Inferior parietal cortex (tissue), 1 donor: ENCODE results near the gene CKLF.
A peak's percentile ranks its signal among the peaks of the same experiment; 100 is the strongest.
"Not testable (repeated sequence)": the region's sequence is repeated elsewhere in the genome, so short reads cannot be mapped to it uniquely, and the experiment has no call there.

Source experiments
- DNase-seq: peaks from one replicate; pipeline ENCODE4 v3.0.0-alpha.2; 2016; ENCODE audit errors: extremely low spot score

Gene CKLF

DNA sequence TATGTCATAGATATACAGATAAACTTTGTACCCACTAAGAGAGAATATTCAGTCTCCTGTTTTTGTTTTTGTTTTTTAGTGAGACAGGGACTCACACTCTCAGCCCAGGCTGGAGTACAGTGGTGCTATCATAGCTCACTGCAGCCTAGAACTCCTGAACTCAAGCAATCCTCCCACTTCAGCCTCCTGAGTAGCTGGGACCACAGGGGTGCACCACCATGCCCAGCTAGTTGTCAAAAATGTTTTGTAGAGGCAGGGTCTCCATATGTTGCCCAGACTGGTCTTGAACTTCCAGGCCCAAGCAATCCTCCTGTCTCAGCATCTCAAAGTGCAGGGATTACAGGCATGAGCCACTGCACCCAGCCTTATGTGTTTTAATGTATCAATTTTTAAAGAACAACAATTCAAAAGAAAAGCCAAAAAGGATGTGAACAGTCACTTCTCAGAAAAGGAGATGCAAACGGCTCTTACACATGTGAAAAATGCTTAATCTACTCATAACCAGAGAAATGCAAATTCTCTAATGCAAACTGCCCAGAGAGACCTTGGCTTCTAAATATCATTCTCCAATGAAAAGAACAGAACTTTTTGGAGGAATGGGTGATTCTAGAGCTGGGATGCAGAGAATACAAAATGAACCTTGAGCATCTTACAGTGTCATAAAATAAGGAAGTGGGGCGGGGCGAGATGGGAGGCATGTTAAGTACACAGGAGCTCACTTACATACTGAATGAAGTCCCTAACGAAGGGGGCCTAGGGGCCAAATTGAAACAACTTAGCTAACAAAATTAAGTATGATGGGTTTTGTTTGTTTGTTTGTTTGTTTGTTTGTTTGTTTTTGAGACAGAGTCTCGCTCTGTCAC is 44.8 kb downstream of the CKLF start:
- no peak for DNase-seq

DNA sequence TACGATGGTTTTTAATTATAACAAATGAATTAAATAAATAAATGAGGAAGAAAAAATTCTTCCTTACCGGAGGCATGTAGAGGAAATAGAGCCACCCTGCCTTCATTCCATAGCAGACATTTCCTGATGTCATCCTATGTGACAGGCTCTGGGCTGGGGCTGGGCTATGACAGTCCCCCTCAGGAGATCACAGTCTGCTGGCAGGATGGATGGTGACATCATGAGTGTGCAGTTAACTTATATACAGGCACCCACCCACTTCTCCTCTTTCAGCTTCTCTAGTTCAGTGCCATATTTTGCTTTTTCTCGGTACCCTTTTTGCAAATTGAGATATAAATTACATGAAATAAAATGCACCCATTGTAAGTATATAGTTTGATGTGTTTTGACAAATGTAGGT is 45.7 kb downstream of the CKLF start:
- no peak for DNase-seq

DNA sequence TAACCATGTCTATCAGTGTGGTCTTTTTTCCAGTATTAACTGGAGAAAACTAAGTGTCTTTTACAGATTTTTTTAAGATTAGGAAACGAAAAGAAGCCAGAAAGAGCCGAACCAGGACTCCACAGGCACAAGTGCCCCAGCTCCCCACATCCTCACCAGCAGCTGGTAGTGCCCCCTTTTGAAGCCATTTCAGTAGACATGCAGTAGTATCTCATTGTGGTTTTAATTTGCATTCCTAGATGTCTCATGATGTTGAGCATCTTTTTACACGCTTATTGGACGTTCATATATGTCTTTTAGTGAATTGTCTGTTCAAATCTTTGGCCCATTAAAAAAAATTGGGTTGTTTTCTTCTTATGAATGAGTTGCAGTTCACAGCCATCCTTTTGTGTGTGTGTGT is 47.4 kb downstream of the CKLF start:
- no peak for DNase-seq

DNA sequence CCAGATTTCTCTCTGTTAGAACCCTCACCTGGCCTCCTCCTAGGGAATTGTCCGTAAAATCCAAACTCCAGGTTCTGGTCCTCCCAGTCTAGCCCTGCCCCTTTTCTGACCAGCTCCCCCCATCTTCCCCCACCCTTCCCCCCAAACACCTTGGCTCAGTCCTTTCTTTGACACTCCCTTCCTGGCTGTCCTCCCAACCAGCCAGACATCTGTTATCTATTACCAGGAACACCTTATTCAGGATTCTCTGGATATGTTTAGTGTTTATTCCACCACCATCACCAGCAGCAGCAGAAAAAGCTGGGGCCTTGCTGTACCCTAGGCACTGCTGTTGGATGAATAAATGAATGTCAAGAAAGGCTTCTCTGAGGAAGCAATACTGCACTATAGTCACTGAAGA is 48.1 kb downstream of the CKLF start:
- no peak for DNase-seq

DNA sequence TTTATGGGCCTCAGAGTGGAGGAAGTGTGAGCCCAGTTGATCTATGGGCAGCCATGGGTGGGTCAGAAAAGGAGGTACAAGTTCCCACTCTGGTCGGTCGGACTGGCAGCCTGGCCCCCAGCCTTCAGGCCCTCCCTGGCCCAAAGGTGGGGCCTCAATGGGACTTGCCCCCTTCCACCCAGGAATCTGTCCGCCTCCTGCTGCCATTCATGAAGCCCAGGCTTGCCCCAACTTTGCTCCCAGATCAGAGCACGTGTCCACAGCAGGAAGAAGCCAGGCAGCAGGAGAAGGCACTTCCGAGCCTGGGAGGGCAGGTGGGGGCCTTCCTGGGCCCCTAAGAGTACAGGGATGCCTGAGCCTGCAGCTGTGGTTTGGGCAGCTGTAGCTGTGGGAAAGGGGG is 49.1 kb downstream of the CKLF start:
- DNase-seq: no peak

DNA sequence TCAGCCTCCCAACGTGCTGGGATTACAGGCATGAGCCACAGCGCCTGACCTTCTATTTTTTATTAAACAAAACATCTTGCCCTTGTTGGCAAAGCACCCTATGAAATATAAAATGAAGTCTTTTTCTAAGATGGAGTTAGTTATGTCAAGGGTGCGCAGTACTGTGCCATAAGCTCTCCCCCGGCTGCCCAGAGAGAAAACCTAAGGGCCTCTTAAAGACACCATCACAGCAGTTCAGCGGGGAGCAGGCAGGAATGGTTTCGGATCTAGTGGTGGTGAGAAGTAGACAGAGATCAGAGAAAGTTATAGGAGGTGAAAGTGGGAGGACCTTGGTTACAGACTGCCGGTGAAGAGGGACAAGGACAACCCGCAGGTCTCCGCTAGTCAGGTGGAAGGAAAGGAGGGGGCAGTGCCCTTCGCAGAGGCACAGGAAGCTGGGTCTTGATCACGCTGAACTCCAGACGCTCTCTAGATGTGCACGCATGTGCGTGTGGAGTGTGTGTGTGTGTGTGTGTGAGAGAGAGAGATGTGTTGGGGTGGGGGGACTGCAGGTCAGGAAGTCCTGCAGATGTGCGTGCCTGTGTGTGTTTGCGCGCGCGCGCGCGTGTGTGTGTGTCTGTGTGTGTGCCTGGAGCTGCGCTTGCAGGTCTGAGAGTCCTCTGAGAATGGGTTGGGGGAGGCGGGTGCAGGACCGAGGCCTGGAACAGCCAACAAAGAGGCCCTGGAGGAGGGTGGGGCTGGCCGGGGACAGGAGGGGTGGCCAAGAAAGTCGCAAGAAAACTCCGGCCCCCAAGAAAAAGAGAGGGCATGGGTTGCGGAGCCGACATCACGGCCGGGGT is 51.4 kb downstream of the CKLF start:
- DNase-seq: no peak

DNA sequence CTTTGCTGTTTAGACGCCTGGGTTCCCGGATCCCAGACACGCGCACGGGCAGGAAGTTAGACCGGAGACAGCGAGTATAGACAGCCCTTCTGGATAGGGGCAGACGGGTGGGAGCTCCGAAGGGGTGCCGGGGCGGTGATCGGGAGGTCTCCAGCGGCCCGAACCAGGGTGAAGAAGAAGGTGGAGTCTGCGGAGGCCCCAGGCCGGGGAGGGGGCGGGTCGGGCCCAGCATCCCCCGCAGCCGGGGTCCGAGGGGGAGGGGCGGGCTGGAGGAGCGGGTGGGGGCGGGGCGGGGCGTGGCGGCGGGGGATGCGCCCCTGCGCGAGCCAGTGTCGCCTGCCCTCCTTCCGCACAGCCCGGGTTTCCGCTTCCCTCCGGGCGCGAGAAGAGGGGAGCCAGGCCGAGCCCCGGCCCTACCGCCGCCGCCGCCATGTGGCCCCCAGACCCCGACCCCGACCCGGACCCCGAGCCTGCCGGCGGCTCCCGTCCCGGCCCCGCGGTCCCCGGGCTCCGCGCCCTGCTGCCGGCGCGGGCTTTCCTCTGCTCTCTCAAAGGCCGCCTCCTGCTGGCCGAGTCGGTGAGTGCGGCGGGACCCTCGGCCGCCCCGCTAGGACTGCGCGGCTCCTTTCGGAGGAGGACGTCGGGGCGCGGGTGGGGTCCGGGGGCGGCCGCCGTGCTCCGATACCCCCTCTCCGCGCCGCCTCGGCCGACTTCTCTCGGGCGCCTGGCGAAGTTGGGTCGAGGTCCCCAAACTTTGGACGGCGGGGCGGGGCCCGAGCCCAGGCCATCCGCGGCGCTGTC is 52.2 kb downstream of the CKLF start, which contains the start of gene CMTM3:
TSS of gene CMTM3 (plus strand) at position 329 of the 801 bp plus-strand sequence. CDS start at position 431, 102 bp downstream.
- DNase-seq: no peak

DNA sequence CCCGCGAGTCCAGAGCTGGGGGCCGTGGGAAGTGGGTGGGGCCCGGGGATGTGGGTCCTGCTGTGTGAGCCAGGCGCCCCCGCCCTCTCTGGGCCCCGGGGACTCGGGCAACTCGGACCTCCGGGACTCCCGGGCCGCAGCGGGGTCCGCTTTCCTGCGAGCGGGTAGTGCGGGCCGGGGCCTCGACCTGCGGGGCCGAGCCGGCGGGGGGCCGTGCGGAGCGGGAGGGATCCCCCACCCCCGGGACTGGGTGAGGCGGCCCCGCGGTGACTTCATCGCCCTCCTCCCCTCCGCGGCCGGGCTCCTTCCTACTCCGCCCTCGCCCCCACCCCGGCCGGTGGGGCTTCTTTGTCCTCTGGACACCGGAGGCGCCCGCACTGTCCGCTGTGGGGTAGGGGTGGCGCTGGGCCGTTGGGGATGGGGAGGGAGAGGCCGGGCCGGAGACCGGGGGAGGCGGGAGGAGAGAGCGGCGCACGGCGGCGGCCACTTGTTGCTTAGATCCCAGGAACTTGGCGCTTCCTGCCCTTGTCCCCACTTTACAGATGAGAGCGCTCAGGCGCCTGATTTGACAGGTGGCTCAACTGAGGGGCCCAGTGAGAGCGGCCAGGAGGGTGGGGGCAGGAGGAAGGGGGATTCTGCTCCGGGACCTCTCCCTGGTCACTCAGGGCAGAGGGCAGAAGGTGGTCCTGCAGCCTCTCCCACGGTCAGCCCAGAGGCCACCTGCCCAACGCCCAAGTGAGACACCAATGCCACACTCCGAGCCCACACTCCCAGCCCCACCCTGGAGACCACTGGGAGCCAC is 53.0 kb downstream of the CKLF start:
- no peak for DNase-seq

DNA sequence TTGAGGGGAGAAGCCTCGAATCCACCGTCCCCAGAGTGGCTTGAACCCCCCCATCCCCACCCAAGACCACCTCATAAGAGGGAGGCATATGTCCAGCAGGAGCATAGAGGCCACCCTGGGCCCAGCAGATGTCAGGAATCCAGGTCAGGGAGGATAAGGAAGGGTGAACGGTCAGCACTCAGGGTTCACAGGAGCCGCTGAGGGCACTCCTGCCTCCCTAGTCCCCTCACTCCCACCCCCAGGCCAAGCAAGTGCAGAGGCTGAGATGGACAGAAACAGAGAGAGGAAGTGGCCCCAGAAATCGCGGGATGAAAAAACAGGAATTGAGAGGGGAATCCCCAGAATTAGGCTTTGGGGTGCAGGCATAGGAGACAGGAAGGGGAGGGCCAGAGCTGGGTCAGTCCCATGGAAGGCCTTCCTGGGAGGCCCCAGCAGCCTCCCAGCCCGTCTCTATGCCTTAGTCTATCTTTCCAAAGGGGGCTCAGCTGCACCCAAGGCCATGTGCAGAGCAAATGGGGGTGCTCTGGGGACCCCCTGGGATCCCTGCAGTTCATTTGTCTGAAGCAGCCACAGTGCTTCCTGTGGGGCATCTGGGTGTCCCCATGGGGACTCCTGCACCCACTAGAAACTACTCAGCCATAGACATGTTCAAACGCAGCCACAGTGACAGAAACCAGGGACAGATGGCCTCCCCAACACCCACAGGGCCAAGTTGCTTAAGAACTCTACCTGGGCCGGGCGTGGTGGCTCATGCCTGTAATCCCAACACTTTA is 53.8 kb downstream of the CKLF start:
- no peak for DNase-seq

DNA sequence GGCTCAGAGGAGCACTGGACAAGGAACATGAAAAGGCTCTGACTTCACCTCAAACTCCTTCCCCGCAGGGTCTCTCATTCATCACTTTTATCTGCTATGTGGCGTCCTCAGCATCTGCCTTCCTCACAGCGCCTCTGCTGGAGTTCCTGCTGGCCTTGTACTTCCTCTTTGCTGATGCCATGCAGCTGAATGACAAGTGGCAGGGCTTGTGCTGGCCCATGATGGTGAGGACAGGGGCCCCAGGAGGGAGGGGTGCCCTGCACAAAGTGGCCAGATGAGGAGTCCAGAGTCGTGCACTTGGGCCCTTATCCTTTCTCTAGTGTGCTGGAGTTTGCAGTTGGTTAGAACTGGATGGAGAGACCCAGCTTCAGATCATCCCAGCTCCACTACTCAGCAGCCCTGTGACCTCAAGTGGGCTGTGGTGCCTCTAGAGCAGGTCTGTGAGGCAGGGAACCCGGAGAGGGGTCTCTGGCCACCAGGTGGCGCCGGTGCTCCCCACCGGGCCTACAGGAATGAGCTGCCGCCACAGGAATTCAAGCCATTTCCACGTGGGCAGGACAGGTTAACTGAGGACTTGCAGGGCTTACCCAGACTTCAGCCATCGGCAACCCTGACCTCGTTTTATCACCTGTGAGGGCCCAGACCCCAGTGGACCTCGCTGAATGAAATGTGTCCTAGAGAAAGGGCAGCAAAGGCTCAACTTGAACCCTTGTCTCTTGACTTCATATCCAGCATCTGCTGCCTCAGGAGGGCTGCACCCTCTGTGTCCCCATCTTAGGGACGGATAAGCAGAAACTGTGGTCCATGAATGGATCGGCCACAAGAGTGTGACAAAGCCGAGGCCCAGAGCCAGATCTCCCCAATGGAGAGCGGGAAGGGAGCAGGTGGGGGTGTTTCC is 56.1 kb downstream of the CKLF start:
- peak; percentile 83 for DNase-seq

DNA sequence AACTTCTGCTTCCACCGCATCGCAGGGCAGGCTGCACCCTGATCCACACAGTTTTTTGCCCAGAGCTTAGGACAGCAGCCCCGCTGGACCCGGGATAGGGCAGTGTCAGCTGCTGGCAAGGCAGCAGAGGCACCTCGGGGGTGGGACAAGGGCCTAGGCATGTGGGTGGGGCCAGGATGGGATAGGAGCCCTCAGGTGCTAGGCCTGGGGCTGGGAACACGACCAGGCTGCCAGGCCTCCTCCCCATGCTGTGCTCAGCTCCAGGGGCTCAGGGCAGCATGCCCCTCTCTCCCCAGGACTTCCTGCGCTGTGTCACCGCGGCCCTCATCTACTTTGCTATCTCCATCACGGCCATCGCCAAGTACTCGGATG is 56.7 kb downstream of the CKLF start:
- DNase-seq: no peak

DNA sequence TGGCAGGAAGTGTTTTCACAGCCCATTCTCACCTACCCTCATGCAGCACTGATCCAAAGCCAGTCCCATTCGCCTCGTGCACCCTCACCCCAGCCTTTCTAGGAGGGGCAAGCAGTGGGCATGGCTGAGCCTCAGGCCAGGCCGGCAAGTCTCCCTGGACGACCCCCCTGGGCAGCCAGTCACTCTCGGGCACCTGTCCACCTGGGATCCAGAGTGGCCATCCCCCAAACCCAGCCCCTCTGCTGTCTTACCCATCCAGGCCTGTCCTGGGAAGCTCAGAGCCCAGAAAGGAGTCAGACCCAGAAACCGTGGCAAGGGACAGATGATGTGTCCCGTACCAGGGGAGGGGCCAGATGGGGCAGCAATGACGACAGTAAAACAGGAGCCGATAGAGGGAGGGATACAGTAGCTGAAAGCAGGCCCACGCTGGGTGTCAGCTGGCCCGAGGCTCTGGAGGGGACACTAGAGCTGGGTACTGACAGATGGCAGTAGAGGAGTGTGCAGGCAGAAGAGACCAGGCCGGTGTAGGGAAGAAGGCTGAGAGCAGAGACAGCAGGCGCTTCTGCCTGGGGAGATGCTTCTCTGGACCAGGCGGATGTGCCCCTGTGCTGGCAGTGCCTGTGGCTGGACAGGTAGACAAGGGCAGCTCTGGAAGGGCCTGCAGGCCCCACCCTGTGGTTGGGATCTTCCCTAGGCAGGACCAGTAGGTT is 57.9 kb downstream of the CKLF start:
- DNase-seq: no peak

DNA sequence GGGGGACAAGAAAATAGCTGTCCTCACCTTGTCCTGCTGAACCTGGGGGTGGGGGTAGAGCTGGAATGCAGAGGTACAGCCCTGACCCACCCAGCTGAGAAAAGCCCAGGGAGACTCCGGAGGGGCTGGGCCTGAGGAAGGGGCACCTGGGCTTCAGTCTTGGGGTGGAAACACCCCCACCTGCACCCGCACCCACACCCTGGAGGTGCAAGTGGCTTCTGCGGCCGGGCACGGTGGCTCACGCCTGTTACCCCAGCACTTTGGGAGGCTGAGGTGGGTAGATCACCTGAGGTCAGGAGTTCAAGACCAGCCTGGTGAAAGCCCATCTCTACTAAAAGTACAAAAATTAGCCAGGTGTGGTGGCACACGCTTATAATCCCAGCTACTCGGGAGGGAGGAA is 59.5 kb downstream of the CKLF start:
- DNase-seq: not testable (repeated sequence)

DNA sequence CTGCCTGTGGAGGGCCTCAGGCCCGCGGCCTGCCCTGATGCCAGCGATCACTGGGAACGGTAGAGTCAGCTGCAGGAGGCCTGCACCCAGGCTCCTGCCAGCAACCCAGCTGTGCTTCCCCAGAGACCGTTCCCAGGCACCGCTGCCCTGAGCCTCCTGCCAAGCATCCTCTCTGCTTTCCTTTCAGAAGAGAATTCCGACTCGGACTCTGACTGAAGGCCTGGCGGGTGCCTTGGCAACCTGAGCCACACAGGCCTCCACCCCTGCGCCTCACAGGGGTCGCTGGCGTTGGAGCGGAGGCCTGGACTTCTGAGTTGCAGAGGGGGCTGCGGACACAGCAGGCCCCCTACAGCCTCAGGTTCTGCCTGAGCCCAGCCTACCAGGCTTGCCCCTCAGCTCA is 60.0 kb downstream of the CKLF start:
- DNase-seq: no peak

DNA sequence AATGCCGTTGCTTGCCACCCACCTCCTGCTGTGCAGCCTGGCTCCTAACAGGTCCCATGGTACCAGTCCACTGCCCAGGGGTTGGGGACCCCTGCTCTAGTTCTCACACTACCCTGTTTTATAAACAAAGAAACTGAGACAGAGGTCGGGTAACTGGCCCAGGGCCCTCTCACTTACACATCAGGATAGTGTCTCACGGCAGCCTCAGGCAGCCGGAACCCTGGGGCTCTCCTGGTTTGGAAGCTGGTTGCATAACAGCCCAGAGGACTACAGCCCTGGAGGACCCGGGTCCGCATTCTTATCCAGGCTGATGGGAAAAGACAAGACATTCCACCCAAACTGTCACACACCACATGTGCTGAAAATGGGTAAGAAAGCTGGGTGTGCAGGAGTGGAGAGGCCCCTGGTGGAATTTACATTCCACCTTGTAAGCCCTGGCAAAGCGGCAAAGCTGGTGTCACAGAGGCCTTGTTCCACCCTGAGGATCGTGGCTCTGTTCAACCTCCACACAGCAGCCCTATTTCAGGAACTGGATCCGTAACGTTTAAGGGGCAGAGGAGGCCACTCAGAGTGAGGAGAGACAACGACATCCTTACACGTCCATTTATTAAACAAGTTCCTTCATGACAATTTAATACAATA is 61.9 kb downstream of the CKLF start:
- DNase-seq: no peak
